H9 (cell line): ENCODE results near the gene SEZ6. TPM values are rescaled to one million over a fixed set of nuclear protein-coding genes. Genes with fewer than 3 reads are reported as not detected.
"Not testable (repeated sequence)": the region's sequence is repeated elsewhere in the genome, so short reads cannot be mapped to it uniquely, and the experiment has no call there.

ENCODE experiments used
- DNase-seq: peaks from one replicate; pipeline ENCODE4 v3.0.0-alpha.2; 2017
- H2AFZ ChIP-seq: one replicate; pipeline ENCODE4 v1.6.1; 2013; ENCODE audit warnings: mild to moderate bottlenecking, low read length, control low read depth, moderate library complexity
- H2AK5ac ChIP-seq: 2 replicates; pipeline ENCODE4 v1.6.1; 2013; ENCODE audit warnings: low read length, control low read depth, mixed read lengths; ENCODE audit not compliant: insufficient read length
- H2BK120ac ChIP-seq: one replicate; pipeline ENCODE4 v1.6.1; 2013; ENCODE audit warnings: low read depth, mild to moderate bottlenecking, low read length, control low read depth, inconsistent platforms; ENCODE audit not compliant: poor library complexity, severe bottlenecking
- H2BK12ac ChIP-seq: 2 replicates; pipeline ENCODE4 v1.6.1; 2013; ENCODE audit warnings: low read length, control low read depth, mixed read lengths, low read depth; ENCODE audit not compliant: insufficient read length
- H2BK15ac ChIP-seq: 2 replicates; pipeline ENCODE4 v1.6.1; 2013; ENCODE audit warnings: low read depth, low read length, control low read depth
- H2BK20ac ChIP-seq: one replicate; pipeline ENCODE4 v1.6.1; 2013; ENCODE audit warnings: low read depth, mild to moderate bottlenecking, low read length, control low read depth, inconsistent platforms; ENCODE audit not compliant: poor library complexity, severe bottlenecking
- H2BK5ac ChIP-seq: 2 replicates; pipeline ENCODE4 v1.6.1; 2013; ENCODE audit warnings: low read length, control low read depth, mixed read lengths; ENCODE audit not compliant: insufficient read length
- H3K14ac ChIP-seq: 2 replicates; pipeline ENCODE4 v1.6.1; 2013; ENCODE audit warnings: low read length, control low read depth; ENCODE audit not compliant: insufficient read depth
- H3K18ac ChIP-seq: 2 replicates; pipeline ENCODE4 v1.6.1; 2013; ENCODE audit warnings: low read depth, mild to moderate bottlenecking, mixed read lengths, low read length, control low read depth; ENCODE audit not compliant: insufficient read length
- H3K23ac ChIP-seq: 2 replicates; pipeline ENCODE4 v1.6.1; 2013; ENCODE audit warnings: low read length, control low read depth, mixed read lengths, low read depth; ENCODE audit not compliant: insufficient read length
- H3K23me2 ChIP-seq: 2 replicates; pipeline ENCODE4 v1.6.1; 2013; ENCODE audit warnings: low read depth, mild to moderate bottlenecking, mixed read lengths, low read length, control low read depth; ENCODE audit not compliant: insufficient read length, poor library complexity, severe bottlenecking
- H3K27ac ChIP-seq: 2 replicates; pipeline ENCODE4 v1.5.1; 2013; ENCODE audit warnings: low read length, control low read depth, mixed read lengths, low read depth; ENCODE audit not compliant: insufficient read length
- H3K27me3 ChIP-seq: 2 replicates; pipeline ENCODE4 v1.6.1; 2013; ENCODE audit warnings: low read length, control low read depth, inconsistent platforms; ENCODE audit not compliant: insufficient read depth
- H3K4ac ChIP-seq: 2 replicates; pipeline ENCODE4 v1.6.1; 2013; ENCODE audit warnings: low read depth, mild to moderate bottlenecking, control low read depth, inconsistent platforms, low read length, moderate library complexity
- H3K4me1 ChIP-seq: 2 replicates; pipeline ENCODE4 v1.6.1; 2013; ENCODE audit warnings: low read length, control low read depth, inconsistent platforms; ENCODE audit not compliant: insufficient read depth
- H3K4me2 ChIP-seq: 2 replicates; pipeline ENCODE4 v1.6.1; 2013; ENCODE audit warnings: low read length, control low read depth, mixed read lengths; ENCODE audit not compliant: insufficient read length, insufficient read depth
- H3K56ac ChIP-seq: 2 replicates; pipeline ENCODE4 v1.6.1; 2013; ENCODE audit warnings: low read depth, mild to moderate bottlenecking, mixed read lengths, low read length, control low read depth; ENCODE audit not compliant: insufficient read length
- H3K79me1 ChIP-seq: 2 replicates; pipeline ENCODE4 v1.6.1; 2013; ENCODE audit warnings: low read depth, mild to moderate bottlenecking, moderate library complexity, low read length, control low read depth, inconsistent platforms; ENCODE audit not compliant: insufficient read depth, poor library complexity, severe bottlenecking
- H3K79me2 ChIP-seq: 2 replicates; pipeline ENCODE4 v1.6.1; 2013; ENCODE audit warnings: low read length, control low read depth, inconsistent platforms; ENCODE audit not compliant: insufficient read depth
- H3K9ac ChIP-seq: 2 replicates; pipeline ENCODE4 v1.6.1; 2013; ENCODE audit warnings: low read length, control low read depth, mixed read lengths; ENCODE audit not compliant: insufficient read length; ENCODE audit errors: extremely low read depth
- H3K9me3 ChIP-seq: one replicate; pipeline ENCODE4 v1.6.1; 2013; ENCODE audit warnings: low read depth, low read length, inconsistent platforms; ENCODE audit not compliant: control insufficient read depth
- H3T11ph ChIP-seq: one replicate; pipeline ENCODE4 v1.6.1; 2013; ENCODE audit warnings: mild to moderate bottlenecking, low read length, control low read depth, inconsistent platforms
- H4K20me1 ChIP-seq: one replicate; pipeline ENCODE4 v1.6.1; 2013; ENCODE audit not compliant: control insufficient read depth, insufficient read length, insufficient read depth
- H4K5ac ChIP-seq: 2 replicates; pipeline ENCODE4 v1.6.1; 2013; ENCODE audit warnings: low read depth, mild to moderate bottlenecking, mixed read lengths, low read length, control low read depth; ENCODE audit not compliant: insufficient read length
- H4K8ac ChIP-seq: replicated peaks from 2 replicates; pipeline ENCODE4 v1.6.1; 2013; ENCODE audit warnings: low read length, control low read depth, mixed read lengths, low read depth; ENCODE audit not compliant: insufficient read length
- H4K91ac ChIP-seq: 2 replicates; pipeline ENCODE4 v1.6.1; 2013; ENCODE audit warnings: low read depth, mild to moderate bottlenecking, moderate library complexity, mixed read lengths, low read length, control low read depth; ENCODE audit not compliant: insufficient read length
- H3K27ac Mint-ChIP-seq, 3 experiments: 2 replicates in 2 of 3; 3 replicates in 1 of 3; pipeline ENCODE4 v1.8.0; 2020 to 2021; ENCODE audit warnings: mixed read lengths in 3 of 3, mild to moderate bottlenecking in 1 of 3, moderate library complexity in 1 of 3
- H3K27me3 Mint-ChIP-seq: 2 replicates; pipeline ENCODE4 v1.8.0; 2021; ENCODE audit warnings: low read depth, mild to moderate bottlenecking, moderate library complexity, mixed read lengths
- H3K36me3 Mint-ChIP-seq, 3 experiments: 2 replicates in 2 of 3; 3 replicates in 1 of 3; pipeline ENCODE4 v1.8.0; 2020 to 2021; ENCODE audit warnings: low read depth in 3 of 3, mixed read lengths in 3 of 3; ENCODE audit not compliant: insufficient read depth in 1 of 3
- H3K4me1 Mint-ChIP-seq, 2 experiments: 2 replicates each; pipeline ENCODE4 v1.8.0; 2020; ENCODE audit warnings: mixed read lengths in 2 of 2
- H3K4me3 Mint-ChIP-seq, 2 experiments: 2 replicates in 1 of 2; 3 replicates in 1 of 2; pipeline ENCODE4 v1.8.0; 2020 to 2021; ENCODE audit warnings: mild to moderate bottlenecking in 2 of 2, mixed read lengths in 2 of 2, moderate library complexity in 1 of 2
- H3K9me3 Mint-ChIP-seq, 2 experiments: 2 replicates in 1 of 2; 3 replicates in 1 of 2; pipeline ENCODE4 v1.8.0; 2020; ENCODE audit warnings: mild to moderate bottlenecking in 2 of 2, mixed read lengths in 2 of 2, moderate library complexity in 1 of 2
- CTCF ChIP-seq: fragments of 200-600 bp; sonication (generic); conservative IDR thresholded peaks from 3 replicates; pipeline ENCODE4 v1.8.0; 2021; ENCODE audit warnings: antibody characterized with exemption, mild to moderate bottlenecking
- WGBS: extraction: QIAGEN DNeasy Blood & Tissue Kit; methylation state at CpG from one replicate; pipeline ENCODE4 v1.1.7; 2013; ENCODE audit warnings: missing lambda C conversion rate, low lambda C conversion rate, mixed read lengths; ENCODE audit not compliant: insufficient read length; ENCODE audit errors: extremely low coverage; 5-methylcytosine and 5-hydroxymethylcytosine counted together
- total RNA-seq: library from RNA; stranded (reverse); gene quantifications from 2 replicates; pipeline ENCODE4 v1.2.1, GENCODE V29; 2021

Gene SEZ6
- total RNA-seq, 1 experiment from 2014 or later, result 1.8 TPM

DNA sequence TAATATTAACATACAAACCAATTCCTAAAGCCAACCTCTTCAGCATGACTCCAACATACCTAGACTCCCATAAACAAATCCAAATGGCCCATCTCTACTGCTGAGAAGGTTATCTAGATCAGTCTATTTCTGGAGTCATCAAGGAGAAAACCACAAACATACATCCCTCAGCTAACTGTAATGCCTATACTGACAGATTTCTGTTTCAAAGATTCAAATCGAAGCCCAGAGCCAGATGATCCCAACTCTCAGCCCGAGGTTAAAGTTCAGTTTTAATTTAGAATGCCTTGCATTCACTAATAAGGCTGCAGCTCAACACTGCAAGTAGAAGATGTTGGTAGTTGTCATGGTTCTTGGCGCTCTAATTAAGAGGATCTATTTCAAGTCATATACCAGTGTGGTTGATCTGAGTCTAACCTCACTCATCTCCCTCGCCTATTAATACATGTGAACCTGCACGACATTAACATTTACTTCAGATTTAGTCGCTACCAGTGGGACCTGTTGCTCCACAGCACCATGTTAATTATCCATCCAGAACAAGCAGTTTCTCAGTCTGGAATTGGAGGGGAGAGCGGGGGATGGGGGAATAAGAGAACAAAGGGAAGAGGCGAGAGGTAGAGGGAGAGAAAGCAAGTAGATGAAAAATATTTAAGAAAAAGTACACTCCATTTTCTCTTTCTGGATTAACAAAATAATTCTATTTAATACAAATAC is 69.9 kb downstream of the SEZ6 start:
- Histone ChIP-seq H3K4ac (no peak overlapping the region), H3K23ac (no peak overlapping the region), H3K4me1 (peaks cover 9% of the 10 kb centered on the region; the same call in 1 of the 2 replicates), H3K27me3 (no peaks in the 10 kb centered on the region), H4K20me1 (no peaks in the 10 kb centered on the region), H3K79me2 (peaks cover 47% of the 10 kb centered on the region; the same call in 1 of the 2 replicates), H3K9me3 (no peaks in the 10 kb centered on the region), H2BK15ac (no peak overlapping the region), H2AK5ac (no peak overlapping the region), H3K27ac (no peak overlapping the region), H4K91ac (no peak overlapping the region), H3K18ac (no peak overlapping the region), H4K5ac (no peak overlapping the region), H2BK120ac (no peak overlapping the region), H3K56ac (no peak overlapping the region), H2AFZ (no peak overlapping the region), H3K4me2 (no peak overlapping the region), H3K23me2 (no peaks in the 10 kb centered on the region), H3K9ac (no peak overlapping the region), H2BK5ac (no peak overlapping the region), H3K14ac (no peak overlapping the region), H4K8ac (no peak overlapping the region), H2BK20ac (no peak overlapping the region), H2BK12ac (no peak overlapping the region), H3K79me1 (peaks cover 16% of the 10 kb centered on the region), H3T11ph (no peak overlapping the region)
- Mint-ChIP-seq H3K9me3 (no peaks in the 10 kb centered on the region), H3K27ac (peak overlapping the region in 2 of 3 experiments; percentile 78 to 81; a peak in 4 of 7 replicates), H3K4me3 (no peak overlapping the region), H3K36me3 (peaks cover 3 to 18% (median 16%) of the 10 kb centered on the region in 3 experiments; a peak in 6 of 7 replicates), H3K27me3 (no peaks in the 10 kb centered on the region), H3K4me1 (peaks cover 42 to 43% of the 10 kb centered on the region in 2 experiments)
- no CpG with 5 or more reads among the region's 8 CpGs for WGBS
- no peak for TF ChIP-seq CTCF
- no peak for DNase-seq

DNA sequence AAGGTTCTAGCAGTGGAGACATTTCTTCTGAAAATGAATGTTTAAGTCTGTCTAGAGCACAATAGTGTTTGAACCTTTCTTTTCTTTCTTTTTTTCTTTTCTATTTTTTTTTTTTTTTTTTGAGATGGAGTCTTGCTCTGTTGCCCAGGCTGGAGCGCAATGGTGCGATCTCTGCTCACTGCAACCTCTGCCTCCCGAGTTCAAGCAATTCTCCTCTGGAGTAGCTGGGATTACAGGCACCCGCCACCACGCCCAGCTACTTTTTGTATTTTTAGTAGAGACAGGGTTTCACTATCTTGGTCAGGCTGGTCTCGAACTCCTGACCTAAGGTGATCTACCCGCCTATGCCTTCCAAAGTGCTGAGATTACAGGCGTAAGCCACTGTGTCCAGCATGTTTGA is 71.3 kb downstream of the SEZ6 start:
- not testable (repeated sequence) for H3K9me3 ChIP-seq, H3K4me1 ChIP-seq, H4K8ac ChIP-seq, H3K4me3 Mint-ChIP-seq, H2AK5ac ChIP-seq, H2BK12ac ChIP-seq, H2BK20ac ChIP-seq, H3K23me2 ChIP-seq, H4K20me1 ChIP-seq, H4K5ac ChIP-seq, H3K27ac ChIP-seq, DNase-seq, H3K9me3 Mint-ChIP-seq, H3K18ac ChIP-seq, H3K9ac ChIP-seq, H3K23ac ChIP-seq, H3T11ph ChIP-seq, H3K27me3 Mint-ChIP-seq, H2AFZ ChIP-seq, H3K27me3 ChIP-seq, H3K4ac ChIP-seq, H2BK15ac ChIP-seq, H3K14ac ChIP-seq, H3K4me2 ChIP-seq, H3K56ac ChIP-seq, H2BK5ac ChIP-seq, H4K91ac ChIP-seq, H2BK120ac ChIP-seq
- Histone ChIP-seq H3K79me1 (peaks cover 15% of the 10 kb centered on the region), H3K79me2 (peaks cover 45% of the 10 kb centered on the region; the same call in 1 of the 2 replicates)
- Mint-ChIP-seq H3K27ac (peak overlapping the region in 1 of 3 experiments; percentile 44; a peak in 2 of 7 replicates), H3K4me1 (peaks cover 32 to 37% of the 10 kb centered on the region in 2 experiments), H3K36me3 (peaks cover 3 to 18% (median 16%) of the 10 kb centered on the region in 3 experiments; a peak in 6 of 7 replicates)
- WGBS, result no CpG with 5 or more reads among the region's 8 CpGs
